ENCODE results near the gene NADK2.

DNA sequence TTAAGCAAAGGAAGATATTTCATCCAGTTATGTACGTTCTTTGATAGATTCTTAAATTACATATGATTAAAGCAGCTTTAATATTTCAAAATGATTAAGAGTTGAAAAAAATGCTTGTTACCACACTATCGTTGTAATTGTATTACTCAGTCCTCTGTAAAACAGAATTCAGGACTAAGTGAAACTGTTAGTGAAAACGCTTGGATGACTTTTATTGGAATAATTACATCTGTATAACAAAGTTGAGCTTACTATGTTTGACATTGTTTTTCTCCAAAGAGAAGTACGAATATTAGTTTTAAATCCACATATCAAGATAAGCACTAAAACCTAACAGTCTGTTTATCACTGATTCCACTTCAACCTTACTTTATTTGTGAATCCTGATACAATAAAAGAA, 8.7 kb upstream of the NADK2 start:
- TF ChIP-seq, protein P1, sequence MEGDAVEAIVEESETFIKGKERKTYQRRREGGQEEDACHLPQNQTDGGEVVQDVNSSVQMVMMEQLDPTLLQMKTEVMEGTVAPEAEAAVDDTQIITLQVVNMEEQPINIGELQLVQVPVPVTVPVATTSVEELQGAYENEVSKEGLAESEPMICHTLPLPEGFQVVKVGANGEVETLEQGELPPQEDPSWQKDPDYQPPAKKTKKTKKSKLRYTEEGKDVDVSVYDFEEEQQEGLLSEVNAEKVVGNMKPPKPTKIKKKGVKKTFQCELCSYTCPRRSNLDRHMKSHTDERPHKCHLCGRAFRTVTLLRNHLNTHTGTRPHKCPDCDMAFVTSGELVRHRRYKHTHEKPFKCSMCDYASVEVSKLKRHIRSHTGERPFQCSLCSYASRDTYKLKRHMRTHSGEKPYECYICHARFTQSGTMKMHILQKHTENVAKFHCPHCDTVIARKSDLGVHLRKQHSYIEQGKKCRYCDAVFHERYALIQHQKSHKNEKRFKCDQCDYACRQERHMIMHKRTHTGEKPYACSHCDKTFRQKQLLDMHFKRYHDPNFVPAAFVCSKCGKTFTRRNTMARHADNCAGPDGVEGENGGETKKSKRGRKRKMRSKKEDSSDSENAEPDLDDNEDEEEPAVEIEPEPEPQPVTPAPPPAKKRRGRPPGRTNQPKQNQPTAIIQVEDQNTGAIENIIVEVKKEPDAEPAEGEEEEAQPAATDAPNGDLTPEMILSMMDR (IDR thresholded peaks at IDR 0.05), result no peak
- no peak for TF ChIP-seq POLR2AphosphoS5 (IDR thresholded peaks at IDR 0.05)
- TF ChIP-seq POLR2A (IDR thresholded peaks at IDR 0.05), result no peak
